Neural crest cell (in vitro differentiated cells): Measurements from ENCODE around the gene CAMK1G. TPM values are rescaled to one million over a fixed set of nuclear protein-coding genes. Genes with fewer than 3 reads are reported as not detected.

ENCODE experiments used
- DNase-seq: peaks from one replicate; pipeline ENCODE4 v3.0.0; 2021; ENCODE audit warnings: low read depth, mixed read lengths, low spot score
- H3K27ac Mint-ChIP-seq: one replicate; pipeline ENCODE4 v1.8.0; 2021; ENCODE audit warnings: mild to moderate bottlenecking, mixed read lengths; ENCODE audit not compliant: unreplicated experiment
- H3K27me3 Mint-ChIP-seq: 2 replicates; pipeline ENCODE4 v1.8.0; 2021; ENCODE audit warnings: low read depth, mild to moderate bottlenecking, mixed read lengths
- H3K36me3 Mint-ChIP-seq: 2 replicates; pipeline ENCODE4 v1.8.0; 2021; ENCODE audit warnings: low read depth, mild to moderate bottlenecking, mixed read lengths
- H3K4me1 Mint-ChIP-seq: 2 replicates; pipeline ENCODE4 v1.8.0; 2021; ENCODE audit warnings: mixed read lengths
- H3K4me3 Mint-ChIP-seq: one replicate; pipeline ENCODE4 v1.8.0; 2021; ENCODE audit warnings: mild to moderate bottlenecking, mixed read lengths
- H3K9me3 Mint-ChIP-seq: 2 replicates; pipeline ENCODE4 v1.8.0; 2021; ENCODE audit warnings: mixed read lengths
- total RNA-seq: library from RNA; stranded (reverse); gene quantifications from 2 replicates; pipeline ENCODE4 v1.2.1, GENCODE V29; 2021
- TF ChIP-seq, protein P1 (sequence below): fragments of 200-600 bp; sonication (generic); conservative IDR thresholded peaks from 2 replicates; pipeline ENCODE4 v1.5.0; 2021; ENCODE audit warnings: antibody characterized with exemption, mild to moderate bottlenecking

CAMK1G gene
- total RNA-seq, 1 donor from 2014 or later: 1.8 TPM

DNA sequence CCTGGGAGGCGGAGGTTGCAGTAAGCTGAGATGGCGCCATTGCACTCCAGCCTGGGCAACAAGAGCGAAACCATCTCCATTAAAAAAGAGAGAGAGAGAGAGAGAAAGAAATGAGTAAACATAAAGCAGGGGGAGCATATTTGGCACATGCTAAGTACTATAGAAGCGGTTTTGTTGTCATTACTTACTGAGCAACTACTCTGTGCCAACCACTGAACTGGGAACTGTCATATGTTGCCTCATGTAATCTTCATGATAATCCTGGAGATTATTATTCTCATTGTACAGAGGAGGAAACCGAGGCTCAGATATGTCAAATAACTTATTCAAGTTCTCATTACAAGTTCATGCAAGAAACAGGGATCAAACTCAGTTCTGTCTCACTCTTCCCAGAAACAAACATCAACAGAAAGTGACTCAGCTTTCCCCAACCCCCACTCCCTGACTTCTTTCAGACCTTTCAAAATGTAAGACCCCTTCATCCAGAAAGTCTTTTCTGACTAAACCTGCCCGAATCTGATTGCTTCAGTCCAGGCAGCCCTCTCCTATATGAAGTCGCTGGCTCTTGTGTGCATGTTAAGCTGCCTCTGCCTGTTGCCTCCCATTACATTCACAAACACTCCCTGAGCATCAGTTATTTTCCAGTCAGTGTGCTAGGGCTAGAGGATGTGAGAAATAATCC, 45.2 kb downstream of the CAMK1G start:
- Mint-ChIP-seq H3K4me3 (no peak overlapping the region), H3K4me1 (peaks cover 15% of the 10 kb centered on the region), H3K9me3 (no peaks in the 10 kb centered on the region), H3K36me3 (no peaks in the 10 kb centered on the region), H3K27me3 (peaks cover 17% of the 10 kb centered on the region), H3K27ac (no peak overlapping the region)
- DNase-seq: no peak
- TF ChIP-seq, protein P1, sequence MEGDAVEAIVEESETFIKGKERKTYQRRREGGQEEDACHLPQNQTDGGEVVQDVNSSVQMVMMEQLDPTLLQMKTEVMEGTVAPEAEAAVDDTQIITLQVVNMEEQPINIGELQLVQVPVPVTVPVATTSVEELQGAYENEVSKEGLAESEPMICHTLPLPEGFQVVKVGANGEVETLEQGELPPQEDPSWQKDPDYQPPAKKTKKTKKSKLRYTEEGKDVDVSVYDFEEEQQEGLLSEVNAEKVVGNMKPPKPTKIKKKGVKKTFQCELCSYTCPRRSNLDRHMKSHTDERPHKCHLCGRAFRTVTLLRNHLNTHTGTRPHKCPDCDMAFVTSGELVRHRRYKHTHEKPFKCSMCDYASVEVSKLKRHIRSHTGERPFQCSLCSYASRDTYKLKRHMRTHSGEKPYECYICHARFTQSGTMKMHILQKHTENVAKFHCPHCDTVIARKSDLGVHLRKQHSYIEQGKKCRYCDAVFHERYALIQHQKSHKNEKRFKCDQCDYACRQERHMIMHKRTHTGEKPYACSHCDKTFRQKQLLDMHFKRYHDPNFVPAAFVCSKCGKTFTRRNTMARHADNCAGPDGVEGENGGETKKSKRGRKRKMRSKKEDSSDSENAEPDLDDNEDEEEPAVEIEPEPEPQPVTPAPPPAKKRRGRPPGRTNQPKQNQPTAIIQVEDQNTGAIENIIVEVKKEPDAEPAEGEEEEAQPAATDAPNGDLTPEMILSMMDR: no peak

DNA sequence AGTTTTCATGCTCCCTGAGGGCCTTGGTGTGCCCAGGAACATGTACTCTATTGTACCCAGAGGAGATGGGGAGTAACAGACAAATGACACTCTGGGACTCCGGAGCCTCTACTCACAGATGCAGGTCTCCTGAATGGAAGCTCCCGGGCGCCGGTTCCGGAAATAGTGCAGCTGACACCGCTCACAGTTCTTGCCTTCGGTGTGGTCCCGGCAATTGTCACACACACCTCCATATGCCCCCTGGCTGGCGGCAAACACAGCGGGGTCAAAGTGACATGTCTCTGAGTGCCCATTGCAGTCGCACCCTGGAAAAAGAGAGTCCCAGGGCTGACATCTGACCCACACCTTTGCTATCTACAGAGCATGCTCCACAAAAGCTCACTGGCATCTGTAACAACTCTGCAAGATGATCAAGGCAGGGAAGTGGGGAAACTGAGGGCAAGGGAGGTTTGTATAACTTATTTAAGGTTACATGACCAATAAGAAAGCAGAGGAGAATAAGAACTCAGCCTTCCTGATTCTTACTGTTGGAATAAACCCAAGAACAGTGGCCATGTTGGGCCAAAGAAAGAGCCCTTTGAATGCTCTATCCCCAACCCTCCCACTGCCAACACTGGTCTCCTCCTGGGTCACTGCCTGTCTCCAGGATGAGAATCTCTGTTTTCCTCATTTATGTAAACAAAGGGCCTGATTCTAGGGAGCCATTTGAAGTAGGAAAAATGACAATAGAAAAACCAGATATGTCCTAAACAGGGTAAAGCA, 46.3 kb downstream of the CAMK1G start:
- no peaks in the 10 kb centered on the region for H3K36me3 Mint-ChIP-seq
- H3K27me3 Mint-ChIP-seq: peaks cover 10% of the 10 kb centered on the region
- no peak overlapping the region for H3K27ac Mint-ChIP-seq
- no peak for DNase-seq
- H3K9me3 Mint-ChIP-seq: no peaks in the 10 kb centered on the region
- peaks cover 11% of the 10 kb centered on the region for H3K4me1 Mint-ChIP-seq
- TF ChIP-seq, protein P1: no peak
- H3K4me3 Mint-ChIP-seq: no peak overlapping the region

DNA sequence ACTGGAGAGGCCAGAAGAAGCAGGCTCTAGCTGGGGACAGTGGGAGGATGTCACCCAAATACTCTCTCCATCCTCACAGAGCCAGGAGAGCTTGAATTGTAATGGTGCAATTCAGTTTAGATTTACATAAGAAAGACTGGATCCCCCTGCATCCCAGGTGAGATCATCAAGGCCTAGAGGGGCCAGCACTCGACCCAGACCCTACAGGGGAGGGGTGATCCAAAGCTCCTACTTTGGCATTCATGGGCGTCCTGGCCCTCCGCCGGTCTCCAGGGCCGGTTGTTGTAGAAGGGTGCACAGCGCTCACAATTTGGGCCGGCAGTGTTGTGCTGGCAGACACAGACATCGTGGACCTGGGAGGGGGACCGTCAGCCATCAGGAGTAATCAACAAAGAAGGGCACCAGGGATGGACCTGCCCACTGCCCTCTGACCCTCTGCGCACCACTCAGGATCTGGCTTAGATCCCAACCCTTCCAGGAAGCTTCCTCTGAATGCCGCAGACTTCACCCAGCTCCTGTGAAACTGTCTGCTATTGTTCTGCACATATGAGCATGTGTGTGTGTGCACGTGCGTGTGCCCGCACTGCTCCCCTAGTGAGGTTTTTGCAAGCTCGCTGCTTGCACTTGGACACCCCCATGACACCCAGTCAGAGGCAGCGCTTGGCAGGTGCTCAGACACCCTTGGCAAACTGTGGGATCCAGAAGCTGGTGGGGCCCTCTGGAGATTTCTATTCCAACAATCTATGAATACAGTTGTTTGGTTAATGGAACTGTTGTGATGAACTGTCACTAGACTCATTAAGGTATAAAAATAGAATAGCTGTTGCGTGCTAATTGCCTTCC, 47.1 kb downstream of the CAMK1G start:
- H3K9me3 Mint-ChIP-seq: no peaks in the 10 kb centered on the region
- no peak overlapping the region for H3K4me3 Mint-ChIP-seq
- H3K27ac Mint-ChIP-seq: no peak overlapping the region
- TF ChIP-seq, protein P1: no peak
- peaks cover 10% of the 10 kb centered on the region for H3K27me3 Mint-ChIP-seq
- DNase-seq: no peak
- no peaks in the 10 kb centered on the region for H3K36me3 Mint-ChIP-seq
- H3K4me1 Mint-ChIP-seq: peaks cover 10% of the 10 kb centered on the region

DNA sequence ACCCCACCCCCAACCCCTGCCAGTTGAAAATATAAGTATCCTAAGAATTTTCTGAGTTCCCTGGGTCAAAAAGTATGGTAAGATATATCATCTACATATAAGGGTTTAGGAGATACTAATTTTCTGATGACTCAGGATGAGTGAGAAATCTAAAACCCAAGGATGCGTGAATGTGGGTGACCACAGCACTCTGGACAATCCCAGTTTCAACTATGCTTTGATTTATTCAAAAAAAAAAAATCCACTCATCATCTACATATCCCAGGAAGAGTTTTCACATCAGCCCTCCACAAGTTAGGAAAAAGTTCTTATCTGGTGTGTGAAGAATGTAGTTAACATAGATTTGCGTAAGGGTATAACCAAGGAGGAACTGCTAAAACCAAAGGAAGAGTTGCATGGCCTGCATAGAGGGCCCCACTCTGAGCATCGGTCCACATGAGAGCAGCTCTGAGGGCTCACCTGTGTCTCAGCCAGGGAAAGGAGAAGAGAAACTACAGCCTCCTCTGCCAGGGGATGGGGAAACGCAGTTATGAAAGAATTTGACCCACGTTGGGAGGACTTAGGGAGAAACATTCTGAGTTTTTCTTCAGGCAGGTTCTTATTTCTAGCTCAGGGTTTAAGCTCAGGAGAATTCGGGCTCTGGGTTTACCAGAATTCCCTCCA, 50.0 kb downstream of the CAMK1G start:
- H3K36me3 Mint-ChIP-seq: no peaks in the 10 kb centered on the region
- peaks cover 4% of the 10 kb centered on the region for H3K4me1 Mint-ChIP-seq
- TF ChIP-seq, protein P1: no peak
- no peak for DNase-seq
- no peak overlapping the region for H3K4me3 Mint-ChIP-seq
- no peak overlapping the region for H3K27ac Mint-ChIP-seq
- peaks cover 13% of the 10 kb centered on the region for H3K27me3 Mint-ChIP-seq
- no peaks in the 10 kb centered on the region for H3K9me3 Mint-ChIP-seq

DNA sequence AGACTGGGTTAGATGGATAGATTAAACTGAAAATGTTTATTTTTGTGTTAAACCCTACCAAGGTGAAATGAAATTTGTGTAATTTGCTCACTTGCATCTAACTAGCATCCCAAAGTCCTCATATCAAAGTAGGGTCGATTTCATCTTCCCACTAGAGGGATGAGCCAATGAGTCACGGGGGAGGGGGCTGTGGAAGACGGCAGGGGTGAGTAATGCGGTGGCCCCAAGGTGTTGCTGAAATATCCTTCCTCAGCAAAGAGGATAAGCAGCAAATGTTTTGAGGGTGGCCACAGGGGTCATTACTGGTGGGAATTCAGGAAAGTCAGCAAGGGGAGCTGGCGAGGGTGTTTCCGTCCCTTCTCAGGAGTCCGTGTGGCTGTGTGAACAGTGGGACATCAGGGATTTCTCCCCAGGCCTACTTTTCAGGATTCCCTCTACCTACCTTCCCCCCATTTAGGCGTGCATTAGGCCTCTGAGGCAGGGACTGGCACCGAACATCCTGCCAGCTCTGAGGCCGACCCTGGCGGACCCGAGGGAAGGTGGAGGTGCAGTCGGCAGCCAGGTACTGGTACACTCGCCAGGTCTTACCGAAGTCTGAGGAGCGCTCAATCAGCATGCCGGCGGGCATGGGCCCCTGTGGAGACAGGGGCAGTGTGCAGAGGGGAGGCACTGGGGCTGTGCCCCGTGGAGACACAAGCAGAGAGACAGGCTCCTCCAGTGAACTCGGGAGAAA, 50.7 kb downstream of the CAMK1G start:
- no peaks in the 10 kb centered on the region for H3K9me3 Mint-ChIP-seq
- H3K27ac Mint-ChIP-seq: no peak overlapping the region
- peaks cover 6% of the 10 kb centered on the region for H3K27me3 Mint-ChIP-seq
- TF ChIP-seq, protein P1: no peak
- no peaks in the 10 kb centered on the region for H3K36me3 Mint-ChIP-seq
- DNase-seq: no peak
- H3K4me3 Mint-ChIP-seq: no peak overlapping the region
- H3K4me1 Mint-ChIP-seq: peaks cover 4% of the 10 kb centered on the region
